ENCODE data around the gene EIF4H.
A peak's percentile ranks its signal among the peaks of the same experiment; 100 is the strongest.
"Not testable (repeated sequence)": the region's sequence is repeated elsewhere in the genome, so short reads cannot be mapped to it uniquely, and the experiment has no call there.

Gene EIF4H

GRCh38 chr7:74176555-74176954 lies 2.4 kb downstream of the EIF4H start:
- no peak for DNase-seq

GRCh38 chr7:74178632-74179031 lies 4.5 kb downstream of the EIF4H start:
- peak; percentile 55 for DNase-seq

- DNase-seq, result no peak
Observed at GRCh38 chr7:74179935-74180604, 5.9 kb downstream of the EIF4H start.

- DNase-seq, result no peak
Observed at GRCh38 chr7:74180866-74181265, 6.7 kb downstream of the EIF4H start.

GRCh38 chr7:74181821-74182220 lies 7.7 kb downstream of the EIF4H start:
- no peak for DNase-seq

GRCh38 chr7:74182453-74183090 lies 8.4 kb downstream of the EIF4H start:
- DNase-seq, result no peak

GRCh38 chr7:74183142-74183541 lies 9.0 kb downstream of the EIF4H start:
- no peak for DNase-seq

- peak; percentile 30 for DNase-seq
Observed at GRCh38 chr7:74183653-74184450, 9.7 kb downstream of the EIF4H start.

- no peak for DNase-seq
Observed at GRCh38 chr7:74185016-74185415, 10.9 kb downstream of the EIF4H start.

- DNase-seq, result no peak
Observed at GRCh38 chr7:74185636-74186035, 11.5 kb downstream of the EIF4H start.

- no peak for DNase-seq
Observed at GRCh38 chr7:74187915-74188675, 13.9 kb downstream of the EIF4H start.

GRCh38 chr7:74190259-74190658 lies 16.1 kb downstream of the EIF4H start:
- no peak for DNase-seq

- DNase-seq, result no peak
Observed at GRCh38 chr7:74191231-74191630, 17.1 kb downstream of the EIF4H start.

GRCh38 chr7:74193054-74193453 lies 18.9 kb downstream of the EIF4H start:
- no peak for DNase-seq

GRCh38 chr7:74193913-74194312 lies 19.8 kb downstream of the EIF4H start:
- DNase-seq, result no peak

- no peak for DNase-seq
Observed at GRCh38 chr7:74194686-74195085, 20.5 kb downstream of the EIF4H start.

- not testable (repeated sequence) for DNase-seq
Observed at GRCh38 chr7:74195139-74195860, 21.1 kb downstream of the EIF4H start.

GRCh38 chr7:74195968-74196654 lies 22.0 kb downstream of the EIF4H start:
- not testable (repeated sequence) for DNase-seq

- no peak for DNase-seq
Observed at GRCh38 chr7:74197449-74198124, 23.4 kb downstream of the EIF4H start.

- no peak for DNase-seq
Observed at GRCh38 chr7:74199551-74200355, 25.6 kb downstream of the EIF4H start.
